ENCODE measurements around the gene NDUFS7.

The NDUFS7 gene

GRCh38 chr19:1384478-1385110, 887 bp downstream of the NDUFS7 start:
- no peak for TF ChIP-seq CTCF (IDR thresholded peaks at IDR 0.05; ENCODE audit: extremely low read depth, insufficient read depth, missing control alignments)
- DNase-seq (ENCODE audit: low spot score): no peak
- in situ Hi-C loops (cut with MboI; ENCODE audit: low pct_unique_long_range_greater_than_20kb, low sequenced_read_pairs, unreplicated experiment): loop anchor here (25.0 kb wide), 1 partner anchor 97 kb away; the partner anchor contains the start of genes EFNA2 and FAM174C

- no peak for TF ChIP-seq CTCF (IDR thresholded peaks at IDR 0.05; ENCODE audit: extremely low read depth, insufficient read depth, missing control alignments)
- in situ Hi-C loops (cut with MboI; ENCODE audit: low pct_unique_long_range_greater_than_20kb, low sequenced_read_pairs, unreplicated experiment): loop anchor here (25.0 kb wide), 1 partner anchor 99 kb away; the partner anchor contains the start of genes EFNA2 and FAM174C
Observed at GRCh38 chr19:1385816-1386215, 2.1 kb downstream of the NDUFS7 start.

GRCh38 chr19:1386945-1387683, 3.4 kb downstream of the NDUFS7 start:
- no peak for TF ChIP-seq CTCF (IDR thresholded peaks at IDR 0.05; ENCODE audit: extremely low read depth, insufficient read depth, missing control alignments)
- in situ Hi-C loops (cut with MboI; ENCODE audit: low pct_unique_long_range_greater_than_20kb, low sequenced_read_pairs, unreplicated experiment): loop anchor here (25.0 kb wide), 1 partner anchor 100 kb away; the partner anchor contains the start of genes EFNA2 and FAM174C
- DNase-seq (ENCODE audit: low spot score): no peak

More at GRCh38 chr19:1385816-1386215, 2.1 kb downstream of the NDUFS7 start:
- no peak for DNase-seq (ENCODE audit: low spot score)

- in situ Hi-C loops (cut with MboI; ENCODE audit: low pct_unique_long_range_greater_than_20kb, low sequenced_read_pairs, unreplicated experiment): loop anchor here (25.0 kb wide), 1 partner anchor 101 kb away; the partner anchor contains the start of genes EFNA2 and FAM174C
- TF ChIP-seq CTCF (IDR thresholded peaks at IDR 0.05; ENCODE audit: extremely low read depth, insufficient read depth, missing control alignments): no peak
- no peak for DNase-seq (ENCODE audit: low spot score)
Observed at GRCh38 chr19:1387684-1388636, 4.3 kb downstream of the NDUFS7 start.

- no peak for DNase-seq (ENCODE audit: low spot score)
- TF ChIP-seq CTCF (IDR thresholded peaks at IDR 0.05; ENCODE audit: extremely low read depth, insufficient read depth, missing control alignments): no peak
- in situ Hi-C loops (cut with MboI; ENCODE audit: low pct_unique_long_range_greater_than_20kb, low sequenced_read_pairs, unreplicated experiment): loop anchor here (25.0 kb wide), 1 partner anchor 101 kb away; the partner anchor contains the start of genes EFNA2 and FAM174C
Observed at GRCh38 chr19:1388637-1389026, 4.9 kb downstream of the NDUFS7 start.
